Measurements from ENCODE around the gene MLST8. TPM values are rescaled to one million over a fixed set of nuclear protein-coding genes. Genes with fewer than 3 reads are reported as not detected.

The MLST8 gene
- total RNA-seq, 1 donor: 24.2 TPM

DNA sequence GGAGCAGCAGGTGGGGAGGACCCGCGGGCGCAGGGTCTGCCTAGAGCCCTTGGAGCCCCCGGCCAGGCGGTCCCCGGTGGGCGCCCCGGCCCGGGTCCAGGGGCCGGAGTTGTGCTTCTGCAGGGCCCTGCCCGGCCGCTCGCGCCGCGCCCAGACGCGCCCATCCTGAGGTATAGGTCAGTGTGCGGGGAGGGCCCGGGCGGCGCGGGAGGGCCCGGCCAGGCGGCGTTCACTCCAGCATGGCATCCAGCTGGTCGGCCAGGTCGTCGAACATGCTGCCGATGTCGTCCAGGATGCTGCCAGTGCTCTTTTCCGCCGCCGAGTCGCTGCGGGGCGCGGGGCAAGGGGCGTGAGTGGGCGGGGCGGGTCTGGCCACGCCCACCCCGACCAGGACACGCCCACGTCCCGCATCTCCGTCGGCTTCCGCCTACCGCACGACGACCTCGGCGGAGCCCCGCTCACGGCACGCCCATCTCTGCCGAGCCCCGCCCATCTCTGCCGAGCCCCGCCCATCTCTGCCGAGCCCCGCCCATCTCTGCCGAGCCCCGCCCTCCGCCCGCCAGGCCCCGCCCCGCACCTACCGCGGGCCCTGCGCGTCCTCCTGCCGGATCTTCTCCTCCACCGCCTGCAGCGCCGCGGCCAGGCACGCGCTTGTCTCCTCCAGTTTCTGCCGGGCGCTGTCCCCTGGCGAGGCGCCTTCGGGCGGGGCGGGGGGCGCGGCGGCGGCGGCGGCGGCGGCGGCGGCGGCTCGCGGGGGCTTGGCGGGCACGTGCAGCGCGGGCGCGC lies 26.7 kb upstream of the MLST8 start:
- H3K4me3 ChIP-seq (ENCODE audit: low read depth, low read length): no peak overlapping the region
- DNase-seq (ENCODE audit: low read depth): no peak
- TF ChIP-seq, protein P1, sequence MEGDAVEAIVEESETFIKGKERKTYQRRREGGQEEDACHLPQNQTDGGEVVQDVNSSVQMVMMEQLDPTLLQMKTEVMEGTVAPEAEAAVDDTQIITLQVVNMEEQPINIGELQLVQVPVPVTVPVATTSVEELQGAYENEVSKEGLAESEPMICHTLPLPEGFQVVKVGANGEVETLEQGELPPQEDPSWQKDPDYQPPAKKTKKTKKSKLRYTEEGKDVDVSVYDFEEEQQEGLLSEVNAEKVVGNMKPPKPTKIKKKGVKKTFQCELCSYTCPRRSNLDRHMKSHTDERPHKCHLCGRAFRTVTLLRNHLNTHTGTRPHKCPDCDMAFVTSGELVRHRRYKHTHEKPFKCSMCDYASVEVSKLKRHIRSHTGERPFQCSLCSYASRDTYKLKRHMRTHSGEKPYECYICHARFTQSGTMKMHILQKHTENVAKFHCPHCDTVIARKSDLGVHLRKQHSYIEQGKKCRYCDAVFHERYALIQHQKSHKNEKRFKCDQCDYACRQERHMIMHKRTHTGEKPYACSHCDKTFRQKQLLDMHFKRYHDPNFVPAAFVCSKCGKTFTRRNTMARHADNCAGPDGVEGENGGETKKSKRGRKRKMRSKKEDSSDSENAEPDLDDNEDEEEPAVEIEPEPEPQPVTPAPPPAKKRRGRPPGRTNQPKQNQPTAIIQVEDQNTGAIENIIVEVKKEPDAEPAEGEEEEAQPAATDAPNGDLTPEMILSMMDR (IDR thresholded peaks at IDR 0.05; ENCODE audit: insufficient read depth, low read depth, low read length): no peak

DNA sequence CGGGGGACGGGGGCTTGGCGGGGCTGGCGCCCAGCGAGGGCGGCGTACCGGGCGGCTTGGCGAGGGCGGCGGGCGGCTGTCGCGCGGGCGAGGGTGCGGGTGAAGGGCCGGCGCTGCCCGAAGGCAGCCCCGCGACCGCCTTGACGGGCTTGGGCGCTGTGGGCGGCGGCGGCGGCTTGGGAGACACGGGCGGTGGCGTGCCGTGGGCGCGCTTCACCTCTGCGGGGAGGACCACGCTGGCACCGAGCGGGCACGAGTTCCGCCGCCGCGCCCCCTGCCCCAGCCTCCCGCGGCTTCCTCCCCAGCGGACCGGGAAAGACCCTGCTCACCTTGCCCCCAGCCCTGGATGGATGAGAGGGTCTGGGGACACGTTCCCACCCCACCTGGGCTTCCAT lies 26.1 kb upstream of the MLST8 start:
- TF ChIP-seq, protein P1 (IDR thresholded peaks at IDR 0.05; ENCODE audit: insufficient read depth, low read depth, low read length): no peak
- DNase-seq (ENCODE audit: low read depth): no peak
- no peak overlapping the region for H3K4me3 ChIP-seq (ENCODE audit: low read depth, low read length)

DNA sequence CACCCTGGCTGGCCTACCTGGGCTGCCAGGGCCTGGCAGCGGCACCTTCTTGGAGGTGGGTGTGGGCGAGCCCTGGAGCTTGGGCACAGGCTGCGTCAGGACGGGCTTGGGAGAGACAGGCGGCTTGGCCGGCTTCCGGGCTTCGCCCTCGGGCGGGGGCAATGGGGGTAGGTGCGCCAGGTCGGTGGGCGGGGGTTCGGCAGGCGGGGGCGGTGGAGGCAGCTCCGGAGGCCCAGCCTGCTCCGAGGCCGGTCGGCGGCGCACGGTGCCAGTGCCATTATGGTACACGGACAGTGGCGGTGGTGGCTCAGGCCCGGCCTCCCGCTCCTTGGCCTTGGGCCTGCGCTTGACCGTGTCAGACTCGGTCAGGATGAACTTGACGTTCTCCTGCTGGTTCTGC lies 25.7 kb upstream of the MLST8 start:
- H3K4me3 ChIP-seq (ENCODE audit: low read depth, low read length): no peak overlapping the region
- TF ChIP-seq, protein P1 (IDR thresholded peaks at IDR 0.05; ENCODE audit: insufficient read depth, low read depth, low read length): no peak
- no peak for DNase-seq (ENCODE audit: low read depth)

DNA sequence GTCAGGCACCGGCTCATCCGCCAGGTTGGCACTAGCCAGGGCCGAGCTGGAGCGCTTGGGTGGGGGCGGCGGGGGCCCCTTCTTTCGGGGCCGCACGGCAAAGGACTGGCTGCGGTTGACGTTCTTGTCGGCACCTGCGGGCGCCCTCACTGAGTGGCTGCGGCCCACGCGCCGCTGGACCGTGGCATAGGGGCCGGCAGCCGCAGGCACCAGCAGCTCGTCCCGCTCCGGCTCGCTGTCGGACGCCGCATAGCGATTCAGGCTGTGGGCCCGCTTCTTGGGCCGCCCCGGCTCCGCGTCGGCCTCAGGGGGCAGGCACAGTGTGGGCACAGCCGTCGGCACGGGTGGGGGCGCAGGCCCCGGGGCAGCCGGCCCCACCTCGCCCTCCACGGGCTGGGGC lies 24.8 kb upstream of the MLST8 start:
- TF ChIP-seq, protein P1 (IDR thresholded peaks at IDR 0.05; ENCODE audit: insufficient read depth, low read depth, low read length): no peak
- no peak overlapping the region for H3K4me3 ChIP-seq (ENCODE audit: low read depth, low read length)
- DNase-seq (ENCODE audit: low read depth): no peak

DNA sequence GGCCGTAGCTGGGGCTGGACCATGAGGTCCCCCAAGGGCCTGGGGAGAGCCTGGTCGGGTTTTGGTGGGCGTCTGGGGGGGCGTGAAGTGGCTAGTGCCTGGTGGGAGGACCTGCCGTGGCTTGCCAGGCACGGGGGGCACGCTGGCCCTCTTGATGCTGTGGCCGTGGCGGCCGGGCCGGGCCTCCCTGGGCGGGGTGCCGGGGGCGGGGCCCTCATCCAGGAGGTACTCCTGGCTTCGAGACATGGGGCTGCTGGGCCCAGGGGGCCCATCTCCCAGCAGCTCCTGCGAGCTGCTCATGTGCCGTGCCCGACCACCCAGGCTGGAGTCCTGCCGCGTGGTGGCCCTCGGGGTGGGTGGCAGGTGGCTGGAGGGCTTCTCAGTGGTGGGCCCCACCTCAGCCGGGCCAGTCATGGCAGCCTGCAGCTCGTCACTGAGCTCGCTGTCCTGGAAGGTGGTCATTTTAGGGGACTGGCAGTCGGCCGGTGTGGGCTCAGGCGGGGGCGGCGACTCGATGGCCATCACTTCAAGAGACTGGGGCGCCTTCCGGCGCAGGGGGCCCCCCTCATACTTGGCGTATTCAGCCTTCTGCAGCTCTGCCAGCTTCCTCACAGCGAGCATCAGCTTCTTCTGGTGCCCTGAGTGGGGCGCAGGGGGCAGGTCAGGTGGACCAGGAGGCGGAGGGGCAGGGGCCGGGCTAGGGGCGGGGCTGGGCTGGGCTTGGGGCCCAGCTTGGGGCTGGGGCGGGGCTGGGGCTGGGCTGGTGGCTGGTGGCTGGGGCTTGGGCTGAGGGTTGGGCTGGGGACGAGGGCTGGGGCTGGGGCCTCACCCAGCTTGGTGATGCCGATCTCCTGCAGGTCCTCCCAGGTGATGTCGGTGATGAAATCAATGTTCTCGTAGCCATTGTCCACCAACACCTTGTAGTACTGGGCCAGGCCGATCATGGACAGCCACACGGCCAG lies 24.0 kb upstream of the MLST8 start:
- TF ChIP-seq, protein P1 (IDR thresholded peaks at IDR 0.05; ENCODE audit: insufficient read depth, low read depth, low read length): no peak
- H3K4me3 ChIP-seq (ENCODE audit: low read depth, low read length): no peak overlapping the region
- DNase-seq (ENCODE audit: low read depth): no peak

DNA sequence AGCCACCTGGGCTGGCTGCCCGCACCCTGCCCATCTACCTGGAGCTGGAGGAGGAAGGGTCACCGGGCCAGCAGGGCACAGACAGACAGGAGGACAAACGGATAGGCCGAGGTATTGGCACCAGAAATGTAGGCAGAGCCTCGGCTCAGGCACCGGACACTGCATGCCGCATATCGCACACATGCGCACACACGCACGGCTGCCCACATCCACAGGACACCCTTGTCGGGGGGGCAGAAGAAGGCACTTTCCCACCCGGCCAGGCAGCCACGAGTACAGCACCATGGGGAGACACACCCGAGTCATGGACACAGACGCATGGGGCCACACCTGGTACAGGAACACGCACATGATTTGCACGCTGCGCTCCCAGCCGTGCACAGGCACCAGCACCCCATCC lies 23.3 kb upstream of the MLST8 start:
- DNase-seq (ENCODE audit: low read depth): no peak
- no peak overlapping the region for H3K4me3 ChIP-seq (ENCODE audit: low read depth, low read length)
- TF ChIP-seq, protein P1 (IDR thresholded peaks at IDR 0.05; ENCODE audit: insufficient read depth, low read depth, low read length): no peak
